SK-N-SH (cell line): ENCODE data around the gene IL9. TPM values are rescaled to one million over a fixed set of nuclear protein-coding genes. Genes with fewer than 3 reads are reported as not detected.

ENCODE experiments used
- CTCF ChIA-PET: fragments of 300-600, 350-600 bp; formaldehyde crosslinking; extraction: SDS; loops from one replicate; lab custom pipeline; 2021; lab: Yijun Ruan, JAX
- POLR2A ChIA-PET: fragments of 350-600 bp; sonication (Branson Sonifier 250); formaldehyde crosslinking; extraction: SDS; loops from one replicate; lab custom pipeline; 2020; ENCODE audit warnings: antibody characterized with exemption, inconsistent platforms; lab: Yijun Ruan, JAX
- DNase-seq: peaks from one replicate; pipeline ENCODE4 v3.0.0; 2012
- H2AFZ ChIP-seq: fragments of 200-600 bp; sonication (generic); 2 replicates; pipeline ENCODE4 v1.8.1; 2016; ENCODE audit warnings: antibody characterized with exemption, mild to moderate bottlenecking, low read depth
- H3F3A ChIP-seq: fragments of 200-600 bp; sonication (generic); replicated peaks from 2 replicates; pipeline ENCODE3; 2016; ENCODE audit warnings: antibody characterized with exemption, mild to moderate bottlenecking; ENCODE audit not compliant: insufficient read depth
- H3K27ac ChIP-seq, 2 experiments: fragments of 200-500 bp in 1 of 2; fragments of 200-600 bp in 1 of 2; sonication (Bioruptor generic) in 1 of 2; sonication (generic), shearing (Covaris generic) in 1 of 2; 2 replicates each; pipeline versions ENCODE4 v1.5.1 to v1.6.1; 2014 to 2016; ENCODE audit warnings: low read depth in 2 of 2, inconsistent platforms in 1 of 2, low read length in 1 of 2, mild to moderate bottlenecking in 1 of 2, mixed read lengths in 1 of 2
- H3K27me3 ChIP-seq: fragments of 200-600 bp; sonication (generic), shearing (Covaris generic); 2 replicates; pipeline ENCODE4 v1.6.1; 2016; ENCODE audit warnings: mixed run types; ENCODE audit not compliant: insufficient read depth
- H3K36me3 ChIP-seq, 2 experiments: fragments of 200-500 bp in 1 of 2; fragments of 200-600 bp in 1 of 2; sonication (Bioruptor generic) in 1 of 2; sonication (generic) in 1 of 2; replicated peaks in 1 of 2; 2 replicates each; pipeline versions ENCODE3 to v1.5.1; 2014 to 2016; ENCODE audit warnings: low read length in 1 of 2, mild to moderate bottlenecking in 1 of 2; ENCODE audit not compliant: insufficient read depth in 2 of 2, control insufficient read depth in 1 of 2
- H3K4me1 ChIP-seq, 2 experiments: fragments of 200-500 bp in 1 of 2; fragments of 200-600 bp in 1 of 2; sonication (Bioruptor generic) in 1 of 2; sonication (generic), shearing (Covaris generic) in 1 of 2; 2 replicates each; pipeline versions ENCODE4 v1.5.1 to v1.6.1; 2014 to 2016; ENCODE audit warnings: low read depth in 1 of 2, low read length in 1 of 2, mixed run types in 1 of 2; ENCODE audit not compliant: insufficient read depth in 2 of 2, control insufficient read depth in 1 of 2
- H3K4me2 ChIP-seq: fragments of 200-600 bp; sonication (generic), shearing (Covaris generic); 2 replicates; pipeline ENCODE4 v1.6.1; 2017; ENCODE audit warnings: mixed run types
- H3K4me3 ChIP-seq, 2 experiments: fragments of 200-500 bp in 1 of 2; fragments of 200-600 bp in 1 of 2; sonication (Bioruptor generic) in 1 of 2; sonication (generic), shearing (Covaris generic) in 1 of 2; 2 replicates each; pipeline versions ENCODE4 v1.5.1 to v1.8.1; 2014 to 2016; ENCODE audit warnings: low read depth in 2 of 2, inconsistent platforms in 1 of 2, low read length in 1 of 2, mild to moderate bottlenecking in 1 of 2, mixed read lengths in 1 of 2, moderate library complexity in 1 of 2
- H3K79me2 ChIP-seq: fragments of 200-600 bp; sonication (generic); 2 replicates; pipeline ENCODE4 v1.8.1; 2017; ENCODE audit warnings: mild to moderate bottlenecking; ENCODE audit not compliant: insufficient read depth
- H3K9ac ChIP-seq: fragments of 200-600 bp; sonication (generic); 2 replicates; pipeline ENCODE4 v1.6.1; 2017; ENCODE audit warnings: mixed run types
- H3K9me2 ChIP-seq: fragments of 200-600 bp; sonication (generic); 2 replicates; pipeline ENCODE4 v1.6.1; 2017; ENCODE audit warnings: mixed run types
- H3K9me3 ChIP-seq: fragments of 200-600 bp; sonication (generic); 2 replicates; pipeline ENCODE4 v1.6.1; 2017; ENCODE audit warnings: mixed run types, mild to moderate bottlenecking, moderate library complexity
- H4K20me1 ChIP-seq: fragments of 200-600 bp; sonication (generic); 2 replicates; pipeline ENCODE4 v1.6.1; 2017; ENCODE audit warnings: mild to moderate bottlenecking, mixed run types; ENCODE audit not compliant: insufficient read depth
- CHD2 ChIP-seq: fragments of 150-350 bp; IDR thresholded peaks from 2 replicates; pipeline ENCODE4 v1.6.1; 2018; ENCODE audit warnings: low read length; ENCODE audit not compliant: partially characterized antibody
- FOSL2 ChIP-seq: IDR thresholded peaks from 2 replicates; pipeline ENCODE4 v1.4.0; 2012; ENCODE audit warnings: low read depth, mild to moderate bottlenecking, moderate library complexity, borderline replicate concordance
- FOXJ3 ChIP-seq: sonication (generic); formaldehyde crosslinking; IDR thresholded peaks from 2 replicates; pipeline ENCODE4 v1.5.1; 2020; ENCODE audit warnings: mild to moderate bottlenecking, missing genetic modification reagents
- FOXM1 ChIP-seq: IDR thresholded peaks from 2 replicates; pipeline ENCODE4 v1.4.0; 2012; ENCODE audit warnings: low read depth, mild to moderate bottlenecking
- GATA2 ChIP-seq: sonication (generic); formaldehyde crosslinking; IDR thresholded peaks from 2 replicates; pipeline ENCODE4 v1.5.0; 2020; ENCODE audit warnings: mild to moderate bottlenecking, missing genetic modification reagents
- MAX ChIP-seq: IDR thresholded peaks from 2 replicates; pipeline ENCODE4 v1.4.0; 2012; ENCODE audit warnings: low read depth
- MXI1 ChIP-seq: IDR thresholded peaks from 2 replicates; pipeline ENCODE4 v1.6.1; 2012; ENCODE audit warnings: mild to moderate bottlenecking, low read depth, low read length, improper control_type of control experiment
- NRF1 ChIP-seq: IDR thresholded peaks from 2 replicates; pipeline ENCODE4 v1.6.1; 2012; ENCODE audit warnings: low read depth, mild to moderate bottlenecking, low read length
- PBX3 ChIP-seq: IDR thresholded peaks from 2 replicates; pipeline ENCODE4; 2012
- RAD21 ChIP-seq: IDR thresholded peaks from 2 replicates; pipeline ENCODE4 v1.6.1; 2012; ENCODE audit warnings: mild to moderate bottlenecking, low read length
- RXRA ChIP-seq: IDR thresholded peaks from 2 replicates; pipeline ENCODE4 v1.4.0; 2012; ENCODE audit warnings: low read depth, mild to moderate bottlenecking, borderline replicate concordance
- SMC3 ChIP-seq: IDR thresholded peaks from 2 replicates; pipeline ENCODE4 v1.6.1; 2012; ENCODE audit warnings: low read depth, low read length, improper control_type of control experiment
- TCF12 ChIP-seq: IDR thresholded peaks from 2 replicates; pipeline ENCODE4 v1.4.0; 2012
- TEAD4 ChIP-seq: IDR thresholded peaks from 2 replicates; pipeline ENCODE4 v1.4.0; 2012; ENCODE audit warnings: mild to moderate bottlenecking, borderline replicate concordance; ENCODE audit not compliant: insufficient read depth
- WGBS: methylation state at CpG from one replicate; pipeline ENCODE4 v1.1.6; 2017; ENCODE audit warnings: low lambda C conversion rate; 5-methylcytosine and 5-hydroxymethylcytosine counted together
- polyA plus RNA-seq, 3 experiments: library from polyadenylated mRNA; depleted of rRNA; stranded (reverse); fragments of >200 nt; gene quantifications; 2 replicates each; pipeline ENCODE4 v1.2.3, GENCODE V29; 2012
- TF ChIP-seq, protein P1 (sequence below): fragments of 200-600 bp; sonication (generic); IDR thresholded peaks from 2 replicates; pipeline ENCODE4 v1.6.1; 2017; ENCODE audit warnings: antibody characterized with exemption, mild to moderate bottlenecking, moderate library complexity
- TF ChIP-seq, protein P2 (sequence below): IDR thresholded peaks from 2 replicates; pipeline ENCODE4 v1.4.0; 2012; ENCODE audit warnings: low read depth, borderline replicate concordance
- TF ChIP-seq, protein P3 (sequence below): fragments of 150-350 bp; IDR thresholded peaks from 2 replicates; pipeline ENCODE4 v1.6.1; 2017; ENCODE audit warnings: antibody characterized with exemption, low read length, low read depth, borderline replicate concordance

IL9 gene
- polyA plus RNA-seq, 1 of the 3 experiments (the other 2 are of a cell fraction) = not detected

DNA sequence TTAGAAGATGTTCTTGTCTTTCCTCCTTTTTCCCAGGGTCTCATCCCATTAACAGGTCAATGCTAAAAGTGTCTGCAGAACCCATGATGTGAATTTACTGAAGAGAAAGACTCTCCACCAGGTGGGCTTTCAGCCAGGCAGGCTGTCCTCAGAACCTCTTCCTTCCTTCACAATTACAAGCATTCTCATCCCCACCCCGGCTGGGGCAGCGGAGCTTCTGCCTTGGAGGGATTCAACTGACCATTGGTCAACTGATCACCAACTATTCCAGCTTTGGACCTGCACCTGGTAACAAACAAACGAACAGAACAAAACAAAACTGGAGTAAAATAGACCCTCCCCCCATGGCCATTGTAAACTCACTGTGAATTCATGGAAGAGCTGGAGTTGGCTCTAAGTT lies 12.6 kb downstream of the IL9 start (continued):
- TF ChIP-seq PBX3 (no peak), TEAD4 (no peak), FOXM1 (no peak), NRF1 (no peak), TCF12 (no peak), SMC3 (no peak), FOXJ3 (no peak)
- TF ChIP-seq, protein P1, sequence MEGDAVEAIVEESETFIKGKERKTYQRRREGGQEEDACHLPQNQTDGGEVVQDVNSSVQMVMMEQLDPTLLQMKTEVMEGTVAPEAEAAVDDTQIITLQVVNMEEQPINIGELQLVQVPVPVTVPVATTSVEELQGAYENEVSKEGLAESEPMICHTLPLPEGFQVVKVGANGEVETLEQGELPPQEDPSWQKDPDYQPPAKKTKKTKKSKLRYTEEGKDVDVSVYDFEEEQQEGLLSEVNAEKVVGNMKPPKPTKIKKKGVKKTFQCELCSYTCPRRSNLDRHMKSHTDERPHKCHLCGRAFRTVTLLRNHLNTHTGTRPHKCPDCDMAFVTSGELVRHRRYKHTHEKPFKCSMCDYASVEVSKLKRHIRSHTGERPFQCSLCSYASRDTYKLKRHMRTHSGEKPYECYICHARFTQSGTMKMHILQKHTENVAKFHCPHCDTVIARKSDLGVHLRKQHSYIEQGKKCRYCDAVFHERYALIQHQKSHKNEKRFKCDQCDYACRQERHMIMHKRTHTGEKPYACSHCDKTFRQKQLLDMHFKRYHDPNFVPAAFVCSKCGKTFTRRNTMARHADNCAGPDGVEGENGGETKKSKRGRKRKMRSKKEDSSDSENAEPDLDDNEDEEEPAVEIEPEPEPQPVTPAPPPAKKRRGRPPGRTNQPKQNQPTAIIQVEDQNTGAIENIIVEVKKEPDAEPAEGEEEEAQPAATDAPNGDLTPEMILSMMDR = no peak

GRCh38 chr5:135881819-135882218 lies 13.8 kb downstream of the IL9 start:
- Histone ChIP-seq H4K20me1 (no peaks in the 10 kb centered on the region), H3K9ac (no peak overlapping the region), H2AFZ (no peak overlapping the region), H3K9me2 (no peaks in the 10 kb centered on the region), H3K79me2 (no peaks in the 10 kb centered on the region), H3K36me3 (no peaks in the 10 kb centered on the region), H3K9me3 (no peaks in the 10 kb centered on the region), H3K4me1 (peaks cover 0 to 12% of the 10 kb centered on the region in 2 experiments; a peak in 1 of 4 replicates), H3K4me2 (no peak overlapping the region), H3K27me3 (no peaks in the 10 kb centered on the region), H3K4me3 (no peak overlapping the region), H3K27ac (no peak overlapping the region), H3F3A (no peaks in the 10 kb centered on the region)
- 73% methylated on average over 3 of the region's 3 CpGs for WGBS
- TF ChIP-seq, protein P2, sequence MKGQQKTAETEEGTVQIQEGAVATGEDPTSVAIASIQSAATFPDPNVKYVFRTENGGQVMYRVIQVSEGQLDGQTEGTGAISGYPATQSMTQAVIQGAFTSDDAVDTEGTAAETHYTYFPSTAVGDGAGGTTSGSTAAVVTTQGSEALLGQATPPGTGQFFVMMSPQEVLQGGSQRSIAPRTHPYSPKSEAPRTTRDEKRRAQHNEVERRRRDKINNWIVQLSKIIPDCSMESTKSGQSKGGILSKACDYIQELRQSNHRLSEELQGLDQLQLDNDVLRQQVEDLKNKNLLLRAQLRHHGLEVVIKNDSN = no peak
- ChIA-PET CTCF (interaction anchor here (0.6 to 2.2 kb wide), 8 partner anchors 12 to 888 kb away, joined by 3 to 14 read pairs (median 4); no protein-coding TSS in a partner anchor), POLR2A (no interaction called here)
- DNase-seq = no peak

DNA sequence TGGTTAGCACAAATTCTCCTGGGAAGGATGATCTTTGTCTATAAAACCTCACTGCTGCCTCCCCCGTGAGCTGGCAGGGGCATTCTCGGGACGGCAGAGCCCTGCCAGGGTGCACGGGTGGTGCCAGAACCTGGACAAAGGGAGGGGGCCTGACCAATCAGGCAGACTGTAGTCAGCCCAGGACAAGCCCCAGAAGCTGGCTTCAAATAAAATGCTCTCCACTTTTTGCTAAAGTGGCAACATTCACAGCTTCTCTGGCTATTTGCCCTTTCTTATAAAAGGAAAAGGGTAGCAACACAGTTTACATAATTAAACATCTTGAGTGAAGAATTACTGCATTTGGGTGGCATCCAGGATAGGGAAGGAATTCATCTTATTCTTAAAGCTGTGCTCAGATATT lies 14.4 kb downstream of the IL9 start:
- Histone ChIP-seq H3K9ac (no peak overlapping the region), H3K27ac (no peak overlapping the region), H2AFZ (no peak overlapping the region), H3K4me2 (no peak overlapping the region), H3K36me3 (no peaks in the 10 kb centered on the region), H3K9me3 (no peaks in the 10 kb centered on the region), H3K79me2 (no peaks in the 10 kb centered on the region), H3K4me1 (peaks cover 0 to 12% of the 10 kb centered on the region in 2 experiments; a peak in 1 of 4 replicates), H3K4me3 (no peak overlapping the region), H4K20me1 (no peaks in the 10 kb centered on the region), H3K9me2 (no peaks in the 10 kb centered on the region), H3F3A (no peaks in the 10 kb centered on the region), H3K27me3 (no peaks in the 10 kb centered on the region)
- 46% methylated on average over 4 of the region's 4 CpGs for WGBS
- ChIA-PET POLR2A (no interaction called here), CTCF (interaction anchor here (0.6 to 2.2 kb wide), 11 partner anchors 11 to 889 kb away, joined by 3 to 14 read pairs (median 4); no protein-coding TSS in a partner anchor)
- DNase-seq = no peak
- TF ChIP-seq SMC3 (no peak), FOSL2 (no peak), RAD21 (no peak), GATA2 (CRISPR knock-in tag) (no peak), TEAD4 (no peak), MAX (no peak), RXRA (no peak), CHD2 (no peak), TCF12 (no peak), MXI1 (no peak)
- TF ChIP-seq, protein P3, sequence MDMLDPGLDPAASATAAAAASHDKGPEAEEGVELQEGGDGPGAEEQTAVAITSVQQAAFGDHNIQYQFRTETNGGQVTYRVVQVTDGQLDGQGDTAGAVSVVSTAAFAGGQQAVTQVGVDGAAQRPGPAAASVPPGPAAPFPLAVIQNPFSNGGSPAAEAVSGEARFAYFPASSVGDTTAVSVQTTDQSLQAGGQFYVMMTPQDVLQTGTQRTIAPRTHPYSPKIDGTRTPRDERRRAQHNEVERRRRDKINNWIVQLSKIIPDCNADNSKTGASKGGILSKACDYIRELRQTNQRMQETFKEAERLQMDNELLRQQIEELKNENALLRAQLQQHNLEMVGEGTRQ = no peak
- TF ChIP-seq, protein P2 = no peak
- TF ChIP-seq, protein P1 = no peak
